Measurements from ENCODE around the gene DCT.

The DCT gene

DNA sequence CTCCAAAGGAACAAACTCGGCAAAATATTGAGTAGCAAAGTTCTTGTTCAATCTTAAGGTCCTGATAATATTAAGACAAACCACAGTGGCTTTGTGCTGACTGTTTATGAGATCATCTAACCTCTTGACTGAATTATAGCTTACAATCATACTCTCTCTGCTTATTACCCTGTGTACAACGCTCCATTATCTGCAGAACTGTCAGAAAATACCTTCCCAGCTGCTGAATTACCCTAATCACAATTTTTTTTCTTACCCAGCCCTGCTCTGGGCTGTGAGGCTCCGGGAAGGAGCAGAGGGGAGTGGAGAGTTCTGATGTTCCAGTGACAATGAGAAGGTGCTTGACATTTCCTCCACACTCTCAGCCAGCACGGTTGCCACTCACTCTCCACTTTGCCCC, 64.8 kb downstream of the DCT start:
- Histone ChIP-seq H3K9me3 (ENCODE audit: insufficient read depth, low read length, severe bottlenecking) (peaks cover 3% of the 10 kb centered on the region), H3K27ac (ENCODE audit: low read length) (no peak overlapping the region), H3K9ac (ENCODE audit: low read depth, low read length) (no peak overlapping the region), H4K20me1 (ENCODE audit: insufficient read depth, low read length) (no peaks in the 10 kb centered on the region), H2AFZ (ENCODE audit: low read depth, low read length) (no peak overlapping the region), H3K4me2 (ENCODE audit: insufficient read depth, low read length) (no peak overlapping the region), H3K4me1 (ENCODE audit: insufficient read depth, low read length) (no peaks in the 10 kb centered on the region), H3K36me3 (ENCODE audit: insufficient read depth, low read length) (no peaks in the 10 kb centered on the region), H3K79me2 (ENCODE audit: insufficient read depth, low read length) (no peaks in the 10 kb centered on the region), H3K27me3 (ENCODE audit: insufficient read depth, low read length, poor library complexity) (peaks cover 3% of the 10 kb centered on the region), H3K4me3 (ENCODE audit: low read depth in 1 of 2, low read length in 2 of 2) (no peak overlapping the region)
- DNase-seq (no peak), ATAC-seq (ENCODE audit: insufficient read depth, low read depth) (no peak)
- no peak for TF ChIP-seq CTCF (IDR thresholded peaks at IDR 0.05; ENCODE audit: borderline replicate concordance, extremely low read depth, low read length, poor library complexity, severe bottlenecking)
- no peak for TF ChIP-seq EZH2 (IDR thresholded peaks at IDR 0.05; ENCODE audit: borderline replicate concordance, low read depth, low read length, severe bottlenecking)

DNA sequence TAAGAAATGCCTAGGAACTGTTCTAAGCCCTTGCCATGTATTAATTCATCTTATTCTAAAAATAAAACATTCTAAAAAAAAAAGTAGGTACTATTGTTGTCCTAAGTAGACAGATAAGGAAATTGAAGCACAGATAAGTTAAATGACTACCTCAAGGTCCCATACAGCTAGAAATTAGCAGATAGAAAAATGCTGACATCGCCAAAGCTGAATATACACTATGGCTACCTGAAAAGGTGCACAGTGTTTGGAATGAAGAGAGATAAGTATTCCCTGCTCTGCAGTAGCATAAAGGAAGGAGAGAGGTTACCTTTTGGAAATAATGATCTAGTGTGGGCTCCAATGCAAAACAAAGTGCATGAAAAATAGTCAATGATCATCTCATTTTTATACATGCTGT, 65.3 kb downstream of the DCT start:
- TF ChIP-seq CTCF (IDR thresholded peaks at IDR 0.05; ENCODE audit: borderline replicate concordance, extremely low read depth, low read length, poor library complexity, severe bottlenecking) (no peak), EZH2 (IDR thresholded peaks at IDR 0.05; ENCODE audit: borderline replicate concordance, low read depth, low read length, severe bottlenecking) (no peak)
- Histone ChIP-seq H3K4me3 (ENCODE audit: low read depth in 1 of 2, low read length in 2 of 2) (no peak overlapping the region), H3K4me2 (ENCODE audit: insufficient read depth, low read length) (no peak overlapping the region)

DNA sequence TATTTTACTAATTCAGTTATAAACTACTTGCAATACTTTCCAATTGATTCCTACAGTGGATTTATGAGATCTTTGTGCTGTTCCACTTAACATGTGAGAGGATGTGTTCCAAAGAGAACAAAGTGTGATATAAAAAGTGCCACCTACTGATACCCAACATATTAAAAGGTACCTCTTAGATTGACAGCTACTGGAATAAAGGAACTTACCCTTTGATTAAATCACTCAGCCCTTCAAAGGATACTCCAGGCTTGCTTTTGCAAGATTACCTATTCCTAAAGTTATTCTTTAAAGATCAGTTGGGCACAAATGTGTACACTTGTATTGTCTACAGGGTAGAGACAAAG, 65.9 kb downstream of the DCT start:
- H3K27ac ChIP-seq (ENCODE audit: low read length): no peak overlapping the region
- DNase-seq (no peak), ATAC-seq (ENCODE audit: insufficient read depth, low read depth) (no peak)
- H3K9me3 ChIP-seq (ENCODE audit: insufficient read depth, low read length, severe bottlenecking): peaks cover 3% of the 10 kb centered on the region
- no peak overlapping the region for H3K9ac ChIP-seq (ENCODE audit: low read depth, low read length)
- no peak overlapping the region for H3K4me2 ChIP-seq (ENCODE audit: insufficient read depth, low read length)
- H3K79me2 ChIP-seq (ENCODE audit: insufficient read depth, low read length): no peaks in the 10 kb centered on the region
- H4K20me1 ChIP-seq (ENCODE audit: insufficient read depth, low read length): no peaks in the 10 kb centered on the region
- no peak for TF ChIP-seq CTCF (IDR thresholded peaks at IDR 0.05; ENCODE audit: borderline replicate concordance, extremely low read depth, low read length, poor library complexity, severe bottlenecking)
- no peak for TF ChIP-seq EZH2 (IDR thresholded peaks at IDR 0.05; ENCODE audit: borderline replicate concordance, low read depth, low read length, severe bottlenecking)
- H3K4me3 ChIP-seq (ENCODE audit: low read depth in 1 of 2, low read length in 2 of 2): no peak overlapping the region; a peak in 1 of 4 replicates
- peaks cover 3% of the 10 kb centered on the region for H3K27me3 ChIP-seq (ENCODE audit: insufficient read depth, low read length, poor library complexity)
- no peaks in the 10 kb centered on the region for H3K36me3 ChIP-seq (ENCODE audit: insufficient read depth, low read length)
- no peak overlapping the region for H2AFZ ChIP-seq (ENCODE audit: low read depth, low read length)
- no peaks in the 10 kb centered on the region for H3K4me1 ChIP-seq (ENCODE audit: insufficient read depth, low read length)

More for the DNA sequence above, 65.3 kb downstream of the DCT start:
- ATAC-seq (ENCODE audit: insufficient read depth, low read depth) (no peak), DNase-seq (no peak)
- Histone ChIP-seq H3K9ac (ENCODE audit: low read depth, low read length) (no peak overlapping the region), H4K20me1 (ENCODE audit: insufficient read depth, low read length) (no peaks in the 10 kb centered on the region), H2AFZ (ENCODE audit: low read depth, low read length) (no peak overlapping the region), H3K4me1 (ENCODE audit: insufficient read depth, low read length) (no peaks in the 10 kb centered on the region), H3K79me2 (ENCODE audit: insufficient read depth, low read length) (no peaks in the 10 kb centered on the region), H3K27ac (ENCODE audit: low read length) (no peak overlapping the region), H3K36me3 (ENCODE audit: insufficient read depth, low read length) (no peaks in the 10 kb centered on the region), H3K27me3 (ENCODE audit: insufficient read depth, low read length, poor library complexity) (peaks cover 3% of the 10 kb centered on the region), H3K9me3 (ENCODE audit: insufficient read depth, low read length, severe bottlenecking) (peaks cover 3% of the 10 kb centered on the region)
